AG08396 (cell line): ENCODE results near the gene SBF2.
A peak's percentile ranks its signal among the peaks of the same experiment; 100 is the strongest.
"Not testable (repeated sequence)": the region's sequence is repeated elsewhere in the genome, so short reads cannot be mapped to it uniquely, and the experiment has no call there.

Source experiments
- DNase-seq: peaks from one replicate; pipeline ENCODE4 v3.0.0; 2012; ENCODE audit warnings: low spot score, mixed read lengths

Gene SBF2

GRCh38 chr11:9952511-9953196 is 341.4 kb downstream of the SBF2 start:
- no peak for DNase-seq

GRCh38 chr11:9951807-9952206 is 342.2 kb downstream of the SBF2 start:
- no peak for DNase-seq

- DNase-seq = no peak
Observed at GRCh38 chr11:9950462-9950861, 343.6 kb downstream of the SBF2 start.

GRCh38 chr11:9947231-9947864 is 346.7 kb downstream of the SBF2 start:
- no peak for DNase-seq

GRCh38 chr11:9945680-9946079 is 348.3 kb downstream of the SBF2 start:
- DNase-seq = not testable (repeated sequence)

GRCh38 chr11:9943386-9944110 is 350.5 kb downstream of the SBF2 start:
- DNase-seq = peak; percentile 60

GRCh38 chr11:9941991-9942390 is 352.0 kb downstream of the SBF2 start:
- DNase-seq = no peak

- not testable (repeated sequence) for DNase-seq
Observed at GRCh38 chr11:9939150-9939549, 354.9 kb downstream of the SBF2 start.

- no peak for DNase-seq
Observed at GRCh38 chr11:9936754-9937153, 357.3 kb downstream of the SBF2 start.

GRCh38 chr11:9932843-9933242 is 361.2 kb downstream of the SBF2 start:
- not testable (repeated sequence) for DNase-seq

- DNase-seq = not testable (repeated sequence)
Observed at GRCh38 chr11:9930562-9931331, 363.3 kb downstream of the SBF2 start.

GRCh38 chr11:9927670-9928069 is 366.3 kb downstream of the SBF2 start:
- no peak for DNase-seq

GRCh38 chr11:9923280-9923679 is 370.7 kb downstream of the SBF2 start:
- no peak for DNase-seq

GRCh38 chr11:9922806-9923205 is 371.2 kb downstream of the SBF2 start:
- no peak for DNase-seq

GRCh38 chr11:9916480-9916879 is 377.5 kb downstream of the SBF2 start:
- no peak for DNase-seq

- DNase-seq = no peak
Observed at GRCh38 chr11:9914064-9914463, 380.0 kb downstream of the SBF2 start.

- peak; percentile 62 for DNase-seq
Observed at GRCh38 chr11:9905960-9906791, 387.8 kb downstream of the SBF2 start.

- DNase-seq = no peak
Observed at GRCh38 chr11:9905501-9905951, 388.5 kb downstream of the SBF2 start.

GRCh38 chr11:9903579-9903978 is 390.4 kb downstream of the SBF2 start:
- no peak for DNase-seq

GRCh38 chr11:9901943-9902342 is 392.1 kb downstream of the SBF2 start:
- DNase-seq = no peak

- not testable (repeated sequence) for DNase-seq
Observed at GRCh38 chr11:9900253-9900652, 393.8 kb downstream of the SBF2 start.
